ENCODE data around the gene ZWILCH.

DNA sequence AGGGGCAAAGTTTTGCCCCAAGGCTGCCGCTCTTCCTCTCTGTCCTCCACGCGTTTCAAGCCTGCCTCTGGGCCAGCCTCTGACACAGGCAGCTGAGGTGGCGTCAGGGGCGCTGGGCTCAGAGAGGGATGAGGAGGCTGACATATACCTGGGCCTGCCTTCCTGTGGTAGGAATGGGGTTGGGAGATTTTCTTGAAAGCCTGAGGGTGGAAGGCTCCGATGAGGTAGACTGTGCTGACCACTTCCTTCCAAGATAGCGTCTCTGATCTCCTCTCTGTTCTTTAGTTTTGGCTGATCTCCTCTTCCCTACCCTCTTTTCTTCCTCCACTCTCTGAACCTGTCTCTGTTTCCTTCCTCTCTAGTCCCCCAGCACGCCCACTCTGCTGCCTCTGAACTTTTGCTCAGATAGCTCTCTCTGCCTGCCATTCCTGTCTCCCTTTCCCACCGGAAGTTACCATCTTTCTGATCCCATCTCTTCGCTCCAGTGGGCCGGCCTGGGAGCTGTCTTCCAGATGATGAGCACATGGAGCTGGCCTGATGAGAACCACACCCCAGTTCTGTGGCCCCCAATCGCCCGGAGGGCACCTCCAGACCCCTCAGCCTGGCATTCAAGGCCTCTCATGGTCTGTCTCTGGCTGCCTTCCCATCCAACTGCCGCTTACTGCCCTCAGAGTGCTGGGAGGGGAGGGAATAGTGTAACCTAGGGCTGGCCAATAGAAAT is 93.1 kb downstream of the ZWILCH start:
- TF ChIP-seq TAF1 (IDR thresholded peaks at IDR 0.05; ENCODE audit: borderline replicate concordance, low read depth, low read length) (no peak), POLR2A (IDR thresholded peaks at IDR 0.05; ENCODE audit: low read depth, low read length) (no peak), POLR2AphosphoS5 (IDR thresholded peaks at IDR 0.05; ENCODE audit: low read depth, low read length) (no peak)

Data from GM12892 (cell line).